Activated naive CD4-positive, alpha-beta T cell treated with anti-CD3 and anti-CD28 coated beads, Interleukin-2, amount 50 U/mL, for 72 hours (primary cell): Measurements from ENCODE around the gene IQCF5. TPM values are rescaled to one million over a fixed set of nuclear protein-coding genes. Genes with fewer than 3 reads are reported as not detected.
"Not testable (repeated sequence)": the region's sequence is repeated elsewhere in the genome, so short reads cannot be mapped to it uniquely, and the experiment has no call there.

ENCODE experiments used
- ATAC-seq, 2 donors: fragments of 150-1000 bp; cut with Tn5 transposase; 2 replicates each; pipeline ENCODE4 v1.10.0; 2021; ENCODE audit warnings: mild to moderate bottlenecking in 2 of 2, moderate library complexity in 2 of 2
- DNase-seq, 2 donors: peaks; one replicate each; pipeline ENCODE4 v3.0.0; 2021 to 2022; ENCODE audit warnings: low spot score in 2 of 2
- H3K27ac Mint-ChIP-seq, 2 donors: one replicate each; pipeline ENCODE4 v1.8.0; 2022; ENCODE audit warnings: mild to moderate bottlenecking in 2 of 2, mixed read lengths in 2 of 2
- H3K36me3 Mint-ChIP-seq, 2 donors: one replicate each; pipeline ENCODE4 v1.8.0; 2022; ENCODE audit warnings: mixed read lengths in 2 of 2
- H3K9me3 Mint-ChIP-seq, 2 donors: one replicate each; pipeline ENCODE4 v1.8.0; 2022; ENCODE audit warnings: mixed read lengths in 2 of 2
- total RNA-seq, 2 donors: library from RNA; stranded (reverse); gene quantifications; one replicate each; pipeline ENCODE4 v1.2.3, GENCODE V29; 2022

The IQCF5 gene
- total RNA-seq, 2 donors from 2014 or later: not detected

DNA sequence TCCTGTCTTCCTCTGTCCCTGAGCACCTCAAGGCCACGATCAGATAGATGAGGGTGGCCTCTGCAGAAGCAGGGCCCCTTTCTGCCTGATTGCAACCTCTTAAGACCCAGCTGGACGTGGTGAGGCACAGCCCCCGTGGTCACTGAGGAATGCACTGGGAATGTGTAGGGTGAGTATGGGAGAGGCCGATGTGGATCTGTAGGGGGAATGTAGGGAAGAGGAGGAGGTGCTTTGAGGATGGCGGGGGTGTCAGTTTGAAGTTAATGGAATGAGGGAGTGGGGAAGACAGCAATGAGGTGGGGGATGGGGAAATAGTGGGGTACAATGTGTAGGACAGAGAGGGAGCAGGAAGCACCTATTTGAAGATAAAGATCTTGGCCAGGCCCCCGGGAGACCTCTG is 785 bp upstream of the IQCF5 start:
- Mint-ChIP-seq H3K36me3 (no peaks in the 10 kb centered on the region), H3K27ac (no peak overlapping the region), H3K9me3 (no peaks in the 10 kb centered on the region)
- ATAC-seq (no peak), DNase-seq (no peak)

DNA sequence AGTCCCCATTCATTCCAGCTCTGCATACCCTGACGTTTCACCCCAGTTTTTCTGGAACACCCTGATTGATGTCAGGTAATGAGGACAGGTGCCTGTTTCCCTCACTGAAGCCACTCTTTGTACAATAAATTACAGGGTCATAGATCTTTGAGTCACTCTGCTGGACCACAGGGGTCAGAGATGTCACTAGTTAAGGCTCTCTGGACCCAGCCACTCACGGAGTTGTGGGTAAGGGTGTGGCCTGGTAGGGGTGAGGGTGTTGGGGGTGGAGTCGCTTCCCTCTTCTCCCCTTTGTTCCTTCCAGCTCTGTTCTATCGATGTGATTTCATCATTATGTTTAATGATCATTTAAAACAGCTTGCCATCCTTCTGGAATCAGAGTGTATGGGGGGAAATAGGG is 512 bp downstream of the IQCF5 start:
- Mint-ChIP-seq H3K27ac (no peak overlapping the region), H3K36me3 (no peaks in the 10 kb centered on the region), H3K9me3 (no peaks in the 10 kb centered on the region)
- no peak for ATAC-seq
- DNase-seq: no peak

DNA sequence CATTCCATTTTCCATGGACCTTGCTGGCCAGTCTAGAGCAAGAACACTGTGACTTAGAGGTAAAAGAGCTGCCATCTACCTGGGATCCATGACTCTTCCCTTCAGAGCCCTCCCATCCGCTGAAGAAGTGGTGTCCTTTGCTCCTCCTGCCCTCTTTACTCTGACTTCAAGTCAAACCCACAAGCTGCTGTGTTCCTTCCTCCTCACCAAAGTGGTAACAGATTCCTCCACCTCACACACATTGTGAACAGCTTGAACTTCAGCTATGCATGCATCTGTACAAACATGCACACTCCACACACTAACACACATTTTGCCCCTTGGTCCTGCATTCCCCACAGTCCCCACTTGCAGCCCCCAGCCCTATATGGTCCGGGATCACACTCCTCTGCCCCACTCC is 990 bp downstream of the IQCF5 start:
- ATAC-seq (no peak), DNase-seq (no peak)
- no peak overlapping the region for H3K27ac Mint-ChIP-seq
- no peaks in the 10 kb centered on the region for H3K36me3 Mint-ChIP-seq
- no peaks in the 10 kb centered on the region for H3K9me3 Mint-ChIP-seq

- no peak overlapping the region for H3K27ac Mint-ChIP-seq
- ATAC-seq (no peak), DNase-seq (no peak)
- no peaks in the 10 kb centered on the region for H3K9me3 Mint-ChIP-seq
- H3K36me3 Mint-ChIP-seq: no peaks in the 10 kb centered on the region
Measured at GRCh38 chr3:51873876-51874275, 1.5 kb downstream of the IQCF5 start.

GRCh38 chr3:51873253-51873766 is 2.1 kb downstream of the IQCF5 start:
- H3K36me3 Mint-ChIP-seq: no peaks in the 10 kb centered on the region
- ATAC-seq: no peak
- H3K9me3 Mint-ChIP-seq: no peaks in the 10 kb centered on the region
- H3K27ac Mint-ChIP-seq: no peak overlapping the region
- no peak for DNase-seq

DNA sequence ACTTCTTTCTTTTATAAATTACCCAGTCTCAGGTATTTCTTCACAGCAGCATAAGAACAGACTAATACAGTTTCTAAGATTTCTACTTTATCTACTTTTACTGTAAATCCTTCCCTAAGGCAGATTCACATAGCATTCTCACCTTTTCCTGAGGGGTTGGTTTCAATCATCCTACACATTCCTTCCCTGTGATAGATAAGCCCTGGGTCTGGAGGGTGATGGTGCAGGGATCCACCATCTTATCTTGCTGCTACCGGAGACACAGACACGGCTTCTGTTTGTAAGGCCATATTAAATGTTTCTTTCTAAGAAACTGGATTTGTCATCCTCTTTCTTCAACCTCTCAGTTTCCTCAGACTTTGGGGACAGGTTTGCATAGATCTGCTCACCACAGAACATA is 6.1 kb downstream of the IQCF5 start:
- ATAC-seq (no peak), DNase-seq (no peak)
- Mint-ChIP-seq H3K36me3 (no peaks in the 10 kb centered on the region), H3K9me3 (no peaks in the 10 kb centered on the region), H3K27ac (no peak overlapping the region)

GRCh38 chr3:51868896-51869295 is 6.5 kb downstream of the IQCF5 start:
- ATAC-seq, H3K27ac Mint-ChIP-seq, H3K9me3 Mint-ChIP-seq, DNase-seq, H3K36me3 Mint-ChIP-seq: not testable (repeated sequence)

DNA sequence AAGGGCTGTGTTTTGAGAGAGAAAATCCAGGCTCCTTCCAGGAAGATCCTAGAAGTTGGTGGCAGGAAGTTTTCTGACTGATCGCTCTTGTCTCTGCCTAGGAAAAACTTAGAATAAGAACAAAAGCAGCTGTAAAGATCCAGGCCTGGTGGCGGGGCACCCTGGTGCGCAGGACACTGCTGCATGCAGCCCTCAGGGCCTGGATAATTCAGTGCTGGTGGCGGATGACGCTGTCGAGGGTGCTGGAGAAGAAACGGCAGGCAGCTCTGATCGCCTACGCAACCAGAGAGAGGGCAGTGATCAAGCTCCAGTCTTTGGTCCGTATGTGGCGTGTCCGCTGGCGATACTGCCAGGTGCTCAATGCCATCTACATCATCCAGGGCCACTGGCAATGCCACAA is 12.5 kb downstream of the IQCF5 start:
- Mint-ChIP-seq H3K27ac (no peak overlapping the region), H3K9me3 (no peaks in the 10 kb centered on the region), H3K36me3 (no peaks in the 10 kb centered on the region)
- no peak for ATAC-seq
- DNase-seq: no peak

DNA sequence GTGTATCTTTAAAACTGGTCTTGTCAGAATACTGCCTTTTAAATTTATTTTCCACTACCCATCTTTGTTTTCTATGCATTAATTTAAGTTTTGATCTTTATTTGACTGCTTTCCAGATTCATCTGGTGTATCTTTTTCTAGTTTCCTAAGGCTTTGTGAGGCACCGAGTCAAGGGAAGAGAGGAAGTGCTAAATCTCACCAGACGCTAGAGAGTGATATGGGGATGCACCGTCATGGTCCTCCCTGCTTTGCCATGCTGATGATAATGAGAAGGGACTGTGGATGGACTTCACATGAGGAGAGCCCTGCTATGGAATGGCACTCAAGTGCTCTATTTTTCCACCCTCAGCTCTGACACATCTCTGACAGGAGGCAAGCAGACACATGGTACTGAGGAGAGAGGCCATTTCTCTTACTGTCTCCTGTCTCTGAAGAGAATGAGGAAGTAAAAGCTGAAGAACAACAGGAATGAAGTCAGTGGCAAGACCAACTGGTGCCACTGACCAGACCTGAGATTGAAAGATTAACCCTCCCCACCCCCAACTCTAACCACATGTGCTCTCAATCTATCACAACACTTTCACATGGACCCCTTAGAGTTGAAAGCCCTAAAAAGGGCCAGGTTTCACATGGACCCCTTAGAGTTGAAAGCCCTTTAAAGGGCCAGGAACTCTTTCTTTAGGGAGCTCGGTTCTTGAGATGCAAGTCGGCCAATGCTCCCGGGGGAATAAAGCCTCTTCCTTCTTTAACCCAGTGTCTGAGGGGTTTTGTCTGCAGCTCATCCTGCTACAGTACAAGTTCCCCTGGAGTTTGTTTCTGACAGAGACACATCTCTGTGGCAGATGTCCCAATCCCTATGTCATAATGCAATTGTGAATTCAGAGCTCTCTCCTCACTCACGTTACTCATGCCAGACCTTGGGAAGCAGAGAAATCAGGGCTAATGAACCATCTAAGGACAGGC is 14.4 kb downstream of the IQCF5 start, which contains the start of gene IQCF2:
Gene IQCF2 (plus strand): TSS at position 913 of the 963 bp plus-strand sequence. CDS start 52 bp downstream, outside the sequence.
- no peak within 1 kb of the TSS for H3K27ac Mint-ChIP-seq
- no peak for DNase-seq
- H3K36me3 Mint-ChIP-seq: peaks cover 6 to 9% of the 10 kb centered on the region in 2 donors
- ATAC-seq: no peak
- peaks cover 0 to 10% of the 10 kb centered on the region in 2 donors for H3K9me3 Mint-ChIP-seq

DNA sequence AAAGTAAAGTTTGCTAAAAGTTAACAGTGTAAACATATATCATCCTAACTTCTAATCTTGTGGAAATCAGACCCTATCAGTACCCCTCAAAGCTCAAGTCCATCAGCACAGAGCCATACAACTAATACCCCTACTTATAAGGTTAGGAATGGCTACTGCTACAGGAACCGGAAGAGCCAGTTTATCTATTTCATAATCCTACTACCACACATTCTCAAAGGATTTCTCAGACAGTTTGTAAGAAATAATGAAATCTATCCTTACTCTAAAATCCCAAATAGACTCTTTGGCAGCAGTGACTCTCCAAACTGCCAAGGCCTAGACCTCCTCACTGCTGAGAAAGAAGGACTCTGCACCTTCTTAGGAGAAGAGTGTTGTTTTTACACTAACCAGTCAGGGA is 20.0 kb downstream of the IQCF5 start:
- H3K27ac Mint-ChIP-seq, ATAC-seq, H3K9me3 Mint-ChIP-seq, H3K36me3 Mint-ChIP-seq, DNase-seq: not testable (repeated sequence)

- H3K36me3 Mint-ChIP-seq: peaks cover 6 to 9% of the 10 kb centered on the region in 2 donors
- no peak overlapping the region for H3K27ac Mint-ChIP-seq
- no peak for ATAC-seq
- no peak for DNase-seq
- H3K9me3 Mint-ChIP-seq: peaks cover 5 to 19% of the 10 kb centered on the region in 2 donors
Measured at GRCh38 chr3:51845129-51845528, 30.3 kb downstream of the IQCF5 start.

DNA sequence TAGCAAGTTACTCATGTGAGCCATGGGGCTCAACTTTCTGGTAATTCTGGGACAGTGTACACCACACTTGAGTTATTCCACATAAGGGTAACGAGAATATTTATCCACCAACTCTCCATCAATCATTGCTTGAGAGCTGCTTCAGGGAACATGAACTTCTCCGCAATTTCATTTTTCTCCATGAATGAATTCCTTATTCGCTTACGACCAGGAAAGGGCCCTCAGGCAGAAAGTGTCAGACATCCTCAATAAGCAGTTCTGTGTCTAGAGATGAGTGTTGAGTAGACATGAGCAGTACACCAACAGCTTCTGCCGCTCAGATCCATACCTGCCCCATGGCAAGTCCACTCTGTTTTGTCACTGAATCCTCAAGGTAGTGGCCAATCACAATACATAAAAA is 38.8 kb downstream of the IQCF5 start:
- Mint-ChIP-seq H3K36me3 (peaks cover 0 to 8% of the 10 kb centered on the region in 2 donors), H3K27ac (no peak overlapping the region), H3K9me3 (peaks cover 0 to 5% of the 10 kb centered on the region in 2 donors)
- no peak for ATAC-seq
- no peak for DNase-seq

GRCh38 chr3:51830836-51831385 is 44.5 kb downstream of the IQCF5 start:
- peaks cover 16 to 20% of the 10 kb centered on the region in 2 donors for H3K36me3 Mint-ChIP-seq
- DNase-seq (no peak), ATAC-seq (no peak)
- H3K27ac Mint-ChIP-seq: no peak overlapping the region
- H3K9me3 Mint-ChIP-seq: peaks cover 6 to 24% of the 10 kb centered on the region in 2 donors

DNA sequence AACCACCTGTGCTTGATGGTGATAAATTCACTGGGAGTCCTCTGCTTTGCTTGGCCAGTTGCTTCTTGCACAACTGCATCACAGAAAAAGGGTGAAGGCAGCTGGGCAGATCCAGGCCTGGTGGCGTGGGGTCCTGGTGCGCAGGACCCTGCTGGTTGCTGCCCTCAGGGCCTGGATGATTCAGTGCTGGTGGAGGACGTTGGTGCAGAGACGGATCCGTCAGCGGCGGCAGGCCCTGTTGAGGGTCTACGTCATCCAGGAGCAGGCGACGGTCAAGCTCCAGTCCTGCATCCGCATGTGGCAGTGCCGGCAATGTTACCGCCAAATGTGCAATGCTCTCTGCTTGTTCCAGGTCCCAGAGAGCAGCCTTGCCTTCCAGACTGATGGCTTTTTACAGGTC is 45.1 kb downstream of the IQCF5 start:
- H3K9me3 Mint-ChIP-seq: peaks cover 6 to 24% of the 10 kb centered on the region in 2 donors
- ATAC-seq (no peak), DNase-seq (no peak)

GRCh38 chr3:51828297-51828696 is 47.1 kb downstream of the IQCF5 start:
- peaks cover 6 to 19% of the 10 kb centered on the region in 2 donors for H3K9me3 Mint-ChIP-seq
- ATAC-seq (no peak), DNase-seq (no peak)
- no peak overlapping the region for H3K27ac Mint-ChIP-seq
- peaks cover 11 to 16% of the 10 kb centered on the region in 2 donors for H3K36me3 Mint-ChIP-seq

More for the DNA sequence above, 45.1 kb downstream of the IQCF5 start:
- no peak overlapping the region for H3K27ac Mint-ChIP-seq
- peaks cover 16 to 20% of the 10 kb centered on the region in 2 donors for H3K36me3 Mint-ChIP-seq
